Central memory CD8-positive, alpha-beta T cell (primary cell): ENCODE measurements around the gene BTN2A1.
"Not testable (repeated sequence)": the region's sequence is repeated elsewhere in the genome, so short reads cannot be mapped to it uniquely, and the experiment has no call there.

Experiments
- ATAC-seq: fragments of 150-1000 bp; cut with Tn5 transposase; replicated peaks from 2 replicates; pipeline ENCODE4 v1.10.0; 2022; ENCODE audit warnings: mild to moderate bottlenecking, moderate FRiP score, moderate number of reproducible peaks; ENCODE audit not compliant: poor library complexity, severe bottlenecking; ENCODE audit errors: extremely low read depth
- DNase-seq, 2 donors: peaks; one replicate each; pipeline ENCODE4 v3.0.0; 2021; ENCODE audit warnings: low spot score in 2 of 2
- H3K27ac Mint-ChIP-seq: one replicate; pipeline ENCODE4 v1.8.0; 2022; ENCODE audit warnings: low read depth, mild to moderate bottlenecking, moderate library complexity, mixed read lengths
- H3K27me3 Mint-ChIP-seq: one replicate; pipeline ENCODE4 v1.8.0; 2022; ENCODE audit warnings: mixed read lengths
- H3K36me3 Mint-ChIP-seq: one replicate; pipeline ENCODE4 v1.8.0; 2022; ENCODE audit warnings: mild to moderate bottlenecking, moderate library complexity, mixed read lengths; ENCODE audit not compliant: insufficient read depth
- H3K4me1 Mint-ChIP-seq: one replicate; pipeline ENCODE4 v1.8.0; 2022; ENCODE audit warnings: mixed read lengths
- H3K4me3 Mint-ChIP-seq: one replicate; pipeline ENCODE4 v1.8.0; 2022; ENCODE audit warnings: mild to moderate bottlenecking, moderate library complexity, mixed read lengths
- H3K9me3 Mint-ChIP-seq: one replicate; pipeline ENCODE4 v1.8.0; 2022; ENCODE audit warnings: mixed read lengths

Gene BTN2A1

DNA sequence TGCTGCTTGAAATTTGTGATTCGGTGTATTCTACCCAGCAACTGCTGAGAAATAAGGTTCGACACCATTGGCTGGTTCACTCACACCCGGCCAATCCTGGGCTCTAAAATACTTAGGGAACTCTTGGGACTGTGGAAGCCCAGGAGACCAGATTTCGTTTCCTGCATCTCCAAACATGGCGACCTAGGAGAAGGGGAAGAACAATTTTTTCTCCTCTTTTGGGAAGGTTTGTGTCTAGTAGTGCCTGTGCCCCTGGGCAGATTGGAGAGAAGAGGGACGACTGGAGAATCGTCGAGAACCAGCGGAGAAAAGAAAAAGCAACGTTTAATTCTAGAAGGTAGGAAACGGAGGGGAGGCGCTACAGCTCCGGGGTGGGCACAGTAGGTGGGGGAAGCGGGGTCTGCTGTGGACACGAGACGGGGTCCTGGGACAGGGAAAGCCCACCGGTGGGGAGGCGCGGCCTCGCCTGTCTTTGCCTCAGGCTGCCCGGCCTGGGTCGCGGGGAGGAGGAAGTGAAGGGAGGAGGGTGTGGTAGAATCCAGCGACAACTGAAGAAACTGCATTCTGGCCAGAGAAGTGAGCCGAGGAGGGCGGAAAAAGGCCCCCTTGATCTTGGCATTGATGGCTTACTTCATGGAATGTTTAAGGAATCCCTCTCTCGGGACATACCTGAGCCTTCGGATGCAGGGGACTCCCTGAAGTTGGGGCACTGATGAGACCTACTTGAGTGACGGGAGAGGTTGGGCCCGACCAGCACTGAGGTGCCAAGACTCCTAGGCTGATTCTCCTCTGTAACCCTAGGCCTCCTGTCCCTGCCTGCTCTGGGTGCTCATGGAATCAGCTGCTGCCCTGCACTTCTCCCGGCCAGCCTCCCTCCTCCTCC, at the start of gene BTN2A1:
Gene BTN2A1 (plus strand): TSS at position 150 of the 883 bp plus-strand sequence. CDS start 682 bp downstream, at position 832.
- H3K9me3 Mint-ChIP-seq = no peaks in the 10 kb centered on the region
- H3K36me3 Mint-ChIP-seq = peaks cover 43% of the 10 kb centered on the region
- H3K4me1 Mint-ChIP-seq = peaks cover 69% of the 10 kb centered on the region

DNA sequence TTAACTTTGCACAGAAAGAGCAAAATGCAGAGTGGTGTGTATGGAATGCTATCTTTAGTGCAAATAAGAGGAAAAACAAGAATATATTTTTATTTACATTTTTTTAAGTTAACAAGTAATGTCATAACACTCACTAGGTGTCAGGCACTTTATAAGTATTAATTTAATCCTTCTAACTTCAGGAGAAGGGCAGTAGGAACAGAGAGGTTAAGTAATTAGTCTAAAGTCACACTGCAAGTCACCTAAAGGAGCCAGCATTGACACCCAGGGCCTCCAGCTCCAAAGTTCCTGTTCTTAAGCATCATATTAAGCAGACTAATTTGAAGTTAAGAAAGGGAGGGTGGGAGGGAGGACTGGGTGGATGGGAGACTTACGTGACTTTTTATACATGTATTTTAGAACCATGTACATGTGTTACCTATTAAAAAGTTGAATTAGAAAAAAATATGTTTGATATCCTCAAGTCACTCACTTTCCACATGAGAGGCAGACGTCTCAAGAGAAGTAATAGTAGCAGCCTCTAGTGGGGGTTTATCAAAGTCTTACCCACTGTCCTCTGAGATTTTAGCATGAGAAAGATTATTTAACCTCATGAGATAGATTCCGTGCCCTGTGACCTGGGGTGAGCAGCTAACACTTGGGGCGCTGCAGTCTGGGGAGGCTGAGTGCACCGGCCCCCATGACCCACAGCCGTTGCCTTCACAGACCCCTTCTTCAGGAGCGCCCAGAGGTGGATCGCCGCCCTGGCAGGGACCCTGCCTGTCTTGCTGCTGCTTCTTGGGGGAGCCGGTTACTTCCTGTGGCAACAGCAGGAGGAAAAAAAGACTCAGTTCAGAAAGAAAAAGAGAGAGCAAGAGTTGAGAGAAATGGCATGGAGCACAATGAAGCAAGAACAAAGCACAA, 48.7 kb upstream of the BTN2A1 start:
- peaks cover 58% of the 10 kb centered on the region for H3K4me1 Mint-ChIP-seq
- no peaks in the 10 kb centered on the region for H3K27me3 Mint-ChIP-seq
- peaks cover 74% of the 10 kb centered on the region for H3K36me3 Mint-ChIP-seq
- DNase-seq = no peak
- H3K4me3 Mint-ChIP-seq = no peak overlapping the region
- ATAC-seq = no peak
- H3K27ac Mint-ChIP-seq = no peak overlapping the region
- H3K9me3 Mint-ChIP-seq = no peaks in the 10 kb centered on the region

More for the DNA sequence above, at the start of gene BTN2A1:
- peak; percentile 98 for ATAC-seq
- Mint-ChIP-seq H3K4me3 (peak within 1 kb of the TSS; percentile 97), H3K27ac (peak within 1 kb of the TSS; percentile 91), H3K27me3 (no peaks in the 10 kb centered on the region)
- DNase-seq = peak; percentile 28 to 60

DNA sequence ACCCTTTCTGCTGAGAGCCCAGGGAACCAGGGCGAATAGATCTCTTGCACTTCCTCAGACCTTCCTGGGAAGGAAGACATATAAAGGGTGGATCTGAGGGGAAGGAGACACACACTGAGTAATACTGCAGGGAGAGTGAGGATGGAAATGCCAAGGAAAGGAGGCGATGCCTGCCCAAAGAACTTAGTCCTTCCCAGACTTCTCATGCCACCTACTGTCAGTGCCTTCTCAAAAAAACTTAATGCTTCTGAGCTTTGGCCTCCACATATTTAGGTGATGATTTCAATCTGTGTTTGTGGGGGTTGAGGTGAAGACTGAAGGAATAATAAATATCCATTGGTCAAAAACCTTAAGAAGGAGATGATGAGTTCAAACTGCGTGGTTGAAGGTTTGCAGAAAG, 46.0 kb upstream of the BTN2A1 start:
- H3K36me3 Mint-ChIP-seq = peaks cover 59% of the 10 kb centered on the region
- DNase-seq = no peak
- H3K27ac Mint-ChIP-seq = peak overlapping the region; percentile 36
- no peak overlapping the region for H3K4me3 Mint-ChIP-seq
- no peaks in the 10 kb centered on the region for H3K9me3 Mint-ChIP-seq
- ATAC-seq = no peak
- no peaks in the 10 kb centered on the region for H3K27me3 Mint-ChIP-seq
- peaks cover 40% of the 10 kb centered on the region for H3K4me1 Mint-ChIP-seq

DNA sequence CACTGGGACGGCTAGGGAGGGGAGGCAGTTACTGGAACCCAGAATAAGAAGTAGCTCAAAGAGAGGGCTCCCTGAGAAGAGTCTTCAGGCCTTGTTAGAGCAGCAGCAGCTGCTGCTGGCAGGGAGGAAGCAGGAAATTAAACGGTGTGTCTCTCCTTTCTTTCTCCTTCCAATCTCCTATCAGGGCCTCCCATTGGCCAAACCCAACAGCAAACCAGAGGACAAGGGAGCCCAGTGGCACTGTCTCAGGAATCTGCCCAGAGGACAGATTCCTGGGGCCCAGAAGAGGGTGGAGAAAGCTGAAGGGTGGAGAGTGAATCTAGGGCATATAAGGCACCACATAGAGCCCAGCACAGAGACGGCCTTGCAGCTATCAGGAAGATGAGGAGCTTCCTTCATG, 45.5 kb upstream of the BTN2A1 start:
- no peaks in the 10 kb centered on the region for H3K9me3 Mint-ChIP-seq
- H3K36me3 Mint-ChIP-seq = peaks cover 56% of the 10 kb centered on the region
- no peak overlapping the region for H3K4me3 Mint-ChIP-seq
- H3K4me1 Mint-ChIP-seq = peaks cover 35% of the 10 kb centered on the region
- H3K27me3 Mint-ChIP-seq = no peaks in the 10 kb centered on the region
- ATAC-seq = no peak
- no peak for DNase-seq
- H3K27ac Mint-ChIP-seq = peak overlapping the region; percentile 36

DNA sequence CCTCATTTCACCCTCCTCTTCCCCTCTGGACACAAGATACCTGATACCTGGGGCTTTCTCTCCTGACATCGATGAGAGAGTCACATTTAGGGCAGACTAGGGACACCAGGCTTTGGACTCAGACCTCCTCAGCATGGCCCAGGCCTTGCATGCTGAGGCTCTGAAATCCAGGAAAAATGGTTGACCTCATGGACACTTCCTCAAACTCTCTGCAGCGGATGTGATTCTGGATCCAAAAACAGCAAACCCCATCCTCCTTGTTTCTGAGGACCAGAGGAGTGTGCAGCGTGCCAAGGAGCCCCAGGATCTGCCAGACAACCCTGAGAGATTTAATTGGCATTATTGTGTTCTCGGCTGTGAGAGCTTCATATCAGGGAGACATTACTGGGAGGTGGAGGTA, 44.8 kb upstream of the BTN2A1 start:
- Mint-ChIP-seq H3K27me3 (no peaks in the 10 kb centered on the region), H3K36me3 (peaks cover 52% of the 10 kb centered on the region), H3K9me3 (no peaks in the 10 kb centered on the region), H3K4me3 (no peak overlapping the region), H3K4me1 (peaks cover 28% of the 10 kb centered on the region), H3K27ac (no peak overlapping the region)
- no peak for ATAC-seq
- no peak for DNase-seq

DNA sequence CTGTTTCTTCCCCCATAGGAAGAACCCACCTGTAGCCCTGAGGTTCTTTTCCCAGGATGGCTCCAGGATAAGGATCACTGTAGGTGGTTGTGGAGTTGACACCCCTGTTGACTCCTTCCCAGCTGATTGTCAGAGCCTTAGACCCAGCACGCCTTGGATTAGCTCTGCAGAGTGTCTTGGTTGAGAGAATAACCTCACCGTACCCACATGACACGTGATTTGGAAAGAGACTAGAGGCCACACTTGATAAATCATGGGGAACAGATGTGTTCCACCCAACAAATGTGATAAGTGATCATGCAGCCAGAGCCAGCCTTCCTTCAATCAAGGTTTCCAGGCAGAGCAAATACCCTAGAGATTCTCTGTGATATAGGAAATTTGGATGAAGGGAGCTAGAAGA, 43.5 kb upstream of the BTN2A1 start:
- no peak overlapping the region for H3K4me3 Mint-ChIP-seq
- peaks cover 42% of the 10 kb centered on the region for H3K36me3 Mint-ChIP-seq
- DNase-seq (no peak), ATAC-seq (no peak)
- H3K9me3 Mint-ChIP-seq = no peaks in the 10 kb centered on the region
- H3K4me1 Mint-ChIP-seq = peaks cover 27% of the 10 kb centered on the region
- no peaks in the 10 kb centered on the region for H3K27me3 Mint-ChIP-seq
- no peak overlapping the region for H3K27ac Mint-ChIP-seq

DNA sequence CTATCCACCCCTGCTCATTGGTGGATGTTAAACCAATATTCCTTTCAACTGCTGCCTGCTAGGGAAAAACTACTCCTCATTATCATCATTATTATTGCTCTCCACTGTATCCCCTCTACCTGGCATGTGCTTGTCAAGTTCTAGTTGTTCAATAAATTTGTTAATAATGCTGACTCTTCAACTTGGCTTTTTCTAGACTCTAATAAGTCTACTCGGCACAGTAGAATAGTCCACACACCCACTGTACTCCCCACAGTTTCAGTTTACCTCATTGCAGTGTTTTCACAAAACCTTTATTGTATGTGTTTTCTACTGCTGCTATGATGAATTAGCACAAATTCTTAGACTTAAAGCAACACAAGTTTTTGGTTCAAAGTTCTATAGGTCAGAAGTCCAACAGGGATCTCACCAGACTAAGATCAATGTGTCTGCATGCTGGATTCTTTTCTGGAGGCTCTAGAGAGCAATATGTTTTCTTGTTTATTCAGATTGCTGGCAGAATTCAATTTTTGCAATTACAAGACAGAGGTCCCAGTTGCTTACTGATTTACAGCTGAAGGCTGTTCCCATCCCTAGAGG, 42.6 kb upstream of the BTN2A1 start:
- ATAC-seq (no peak), DNase-seq (no peak)
- Mint-ChIP-seq H3K4me1 (peaks cover 23% of the 10 kb centered on the region), H3K9me3 (no peaks in the 10 kb centered on the region), H3K27me3 (no peaks in the 10 kb centered on the region), H3K27ac (peak overlapping the region; percentile 39), H3K4me3 (no peak overlapping the region), H3K36me3 (peaks cover 34% of the 10 kb centered on the region)

DNA sequence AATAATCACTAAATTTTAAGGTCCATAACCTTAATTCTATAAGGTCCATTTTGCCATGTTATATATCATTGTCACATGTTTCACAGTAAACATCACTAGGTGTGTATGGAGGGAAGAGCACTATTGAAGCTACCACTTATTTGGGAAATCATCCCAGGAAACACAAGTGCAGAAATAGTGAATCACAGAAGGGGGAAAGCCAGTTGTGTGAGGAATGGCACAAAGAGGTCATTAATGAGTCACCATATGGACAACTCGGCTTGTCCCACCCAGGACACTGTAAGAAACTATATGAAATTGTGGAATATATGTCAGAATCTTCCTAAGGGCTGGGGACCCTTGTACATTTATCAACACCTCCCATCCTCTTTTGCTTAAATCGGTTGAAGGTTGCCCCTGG, 42.0 kb upstream of the BTN2A1 start:
- Mint-ChIP-seq H3K4me1 (peaks cover 18% of the 10 kb centered on the region), H3K27me3 (no peaks in the 10 kb centered on the region), H3K4me3 (no peak overlapping the region), H3K27ac (peak overlapping the region; percentile 39), H3K36me3 (peaks cover 27% of the 10 kb centered on the region), H3K9me3 (no peaks in the 10 kb centered on the region)
- no peak for DNase-seq
- no peak for ATAC-seq

DNA sequence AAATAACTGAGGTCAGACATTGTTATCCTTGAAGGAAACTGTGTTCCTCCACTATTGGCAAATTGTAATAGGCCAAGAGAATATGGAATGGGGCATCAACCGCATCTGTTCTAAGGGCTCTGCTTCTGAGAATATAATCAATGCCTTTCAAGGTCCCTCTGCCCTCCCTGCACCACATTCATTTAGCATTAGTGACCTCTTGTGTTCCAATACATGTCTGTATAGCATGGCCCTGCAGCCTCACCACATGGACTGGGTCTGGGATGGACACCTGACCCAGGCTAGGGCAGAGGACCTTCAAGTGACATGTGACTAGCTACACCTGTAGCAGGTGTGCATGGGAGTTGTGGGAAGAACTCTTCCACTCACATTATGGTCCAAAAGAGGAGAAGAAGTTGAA, 41.5 kb upstream of the BTN2A1 start:
- H3K9me3 Mint-ChIP-seq = no peaks in the 10 kb centered on the region
- ATAC-seq (no peak), DNase-seq (no peak)
- no peak overlapping the region for H3K4me3 Mint-ChIP-seq
- H3K27ac Mint-ChIP-seq = no peak overlapping the region
- H3K27me3 Mint-ChIP-seq = no peaks in the 10 kb centered on the region
- H3K4me1 Mint-ChIP-seq = peaks cover 13% of the 10 kb centered on the region
- H3K36me3 Mint-ChIP-seq = peaks cover 23% of the 10 kb centered on the region

DNA sequence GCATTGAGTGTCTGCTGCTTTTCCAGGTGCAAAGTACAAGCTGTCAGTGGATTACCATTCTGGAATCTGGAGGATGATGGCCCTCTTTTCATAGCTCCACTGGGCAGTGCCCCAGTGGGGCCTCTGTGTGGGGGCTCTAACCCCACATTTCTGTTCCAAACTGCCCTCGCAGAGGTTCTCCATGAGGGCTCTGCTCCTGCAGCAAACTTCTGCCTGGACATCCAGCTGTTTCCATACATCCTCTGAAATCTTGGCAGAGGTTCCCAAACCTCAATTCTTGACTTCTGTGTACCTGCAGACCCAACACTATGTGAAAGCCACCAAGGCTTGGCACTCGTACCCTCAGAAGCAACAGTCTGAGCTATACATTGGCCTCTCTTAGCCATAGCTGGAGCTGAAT, 39.7 kb upstream of the BTN2A1 start:
- H3K4me3 Mint-ChIP-seq, H3K27ac Mint-ChIP-seq, H3K9me3 Mint-ChIP-seq, ATAC-seq, H3K36me3 Mint-ChIP-seq, DNase-seq, H3K27me3 Mint-ChIP-seq: not testable (repeated sequence)
- peaks cover 11% of the 10 kb centered on the region for H3K4me1 Mint-ChIP-seq

DNA sequence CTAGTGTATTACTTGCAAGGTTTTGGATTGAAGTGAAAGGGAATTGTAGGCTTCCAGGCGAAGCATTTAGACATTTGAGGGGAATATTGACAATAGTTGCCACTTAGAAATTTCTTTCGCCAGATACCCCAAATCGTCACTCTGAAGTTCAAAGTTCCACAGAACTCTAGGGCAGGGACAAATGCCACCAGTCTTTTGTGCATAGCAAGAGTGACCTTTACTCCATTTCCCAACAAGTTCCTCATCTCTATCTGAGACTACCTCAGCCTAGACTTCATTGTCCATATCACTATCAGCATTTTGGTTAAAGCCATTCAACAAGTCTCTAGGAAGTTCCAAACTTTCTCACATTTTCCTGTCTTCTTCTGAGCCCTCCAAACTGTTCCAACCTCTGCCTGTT, 39.0 kb upstream of the BTN2A1 start:
- not testable (repeated sequence) for DNase-seq, H3K9me3 Mint-ChIP-seq, H3K4me3 Mint-ChIP-seq, H3K36me3 Mint-ChIP-seq, H3K27me3 Mint-ChIP-seq, ATAC-seq
- peak overlapping the region; percentile 19 for H3K27ac Mint-ChIP-seq
- H3K4me1 Mint-ChIP-seq = peaks cover 11% of the 10 kb centered on the region

DNA sequence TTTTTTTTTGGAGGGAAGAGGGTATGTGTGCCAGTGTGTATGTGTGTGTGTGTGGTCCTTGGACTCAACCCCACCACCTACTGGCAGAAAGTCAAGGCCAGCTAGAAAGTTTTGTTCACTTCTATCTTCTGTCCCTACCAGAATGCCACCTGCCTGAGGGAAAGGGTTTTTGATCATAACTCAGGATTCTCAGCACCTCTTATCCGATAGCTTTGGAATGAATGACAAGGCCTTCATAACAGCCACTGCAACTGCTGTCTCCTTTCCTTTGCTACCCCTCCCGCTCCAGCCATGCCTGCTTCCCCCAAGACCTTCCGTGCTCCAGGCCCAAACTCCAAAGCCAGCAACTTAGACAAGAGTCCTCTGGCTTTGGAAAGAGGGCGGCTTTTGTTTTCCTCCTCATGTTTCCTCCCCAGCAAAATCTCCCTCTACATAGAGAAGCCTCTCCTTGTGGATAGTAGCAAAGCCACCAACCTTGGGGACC, 37.0 kb upstream of the BTN2A1 start:
- H3K27ac Mint-ChIP-seq = no peak overlapping the region
- H3K27me3 Mint-ChIP-seq = no peaks in the 10 kb centered on the region
- H3K9me3 Mint-ChIP-seq = no peaks in the 10 kb centered on the region
- DNase-seq (no peak), ATAC-seq (peak; percentile 51)
- peaks cover 6% of the 10 kb centered on the region for H3K36me3 Mint-ChIP-seq
- no peak overlapping the region for H3K4me3 Mint-ChIP-seq
- H3K4me1 Mint-ChIP-seq = peaks cover 5% of the 10 kb centered on the region
